Measurements from ENCODE around the gene HMGXB4. TPM values are rescaled to one million over a fixed set of nuclear protein-coding genes. Genes with fewer than 3 reads are reported as not detected.

HMGXB4 gene
- total and polyA plus RNA-seq, 2 of the 13 experiments (the other 11 are each of a cell fraction or from before 2014, with no cell fraction given) = 13.9 to 16.3 TPM

GRCh38 chr22:35312198-35313059, 55.1 kb downstream of the HMGXB4 start (continued):
- TF ChIP-seq ZNF10 (CRISPR knock-in tag; IDR thresholded peaks at IDR 0.05; ENCODE audit: borderline replicate concordance, low read depth) (no peak), MYC (CRISPR knock-in tag; IDR thresholded peaks at IDR 0.05; ENCODE audit: borderline replicate concordance) (peak; percentile 52; the same call in 1 of the 2 replicates), REPIN1 (CRISPR knock-in tag; IDR thresholded peaks at IDR 0.05; ENCODE audit: borderline replicate concordance, low read depth) (no peak), TARDBP (CRISPR knock-in tag; IDR thresholded peaks at IDR 0.05) (peak; percentile 64; the same call in 1 of the 2 replicates), ZNF770 (CRISPR knock-in tag; IDR thresholded peaks at IDR 0.05) (0 out of 2 replicates have a peak, but pooled peaks have one; percentile 31), CHD4 (IDR thresholded peaks at IDR 0.05; ENCODE audit: borderline replicate concordance, low read length) (no peak; the same call in 1 of the 2 replicates), NR2C2 (CRISPR knock-in tag; IDR thresholded peaks at IDR 0.05; ENCODE audit: borderline replicate concordance) (peak; percentile 61; the same call in 1 of the 2 replicates), TCF7L2 (IDR thresholded peaks at IDR 0.05; ENCODE audit: low read depth, low read length) (no peak), ZNF451 (CRISPR knock-in tag; IDR thresholded peaks at IDR 0.05) (no peak), KIAA2018 (CRISPR knock-in tag; IDR thresholded peaks at IDR 0.05; ENCODE audit: borderline replicate concordance) (no peak), ZNF343 (CRISPR knock-in tag; IDR thresholded peaks at IDR 0.05) (peak; percentile 57; the same call in 1 of the 2 replicates), HOXA9 (CRISPR knock-in tag; IDR thresholded peaks at IDR 0.05; ENCODE audit: borderline replicate concordance) (no peak), CBX5 (CRISPR knock-in tag; IDR thresholded peaks at IDR 0.05; ENCODE audit: borderline replicate concordance) (peak; percentile 37; the same call in 1 of the 2 replicates), SOX6 (IDR thresholded peaks at IDR 0.05) (no peak), SOX6 (CRISPR knock-in tag; IDR thresholded peaks at IDR 0.05) (peak; percentile 59; the same call in 1 of the 2 replicates), TBX3 (IDR thresholded peaks at IDR 0.05; ENCODE audit: borderline replicate concordance) (peak; percentile 78; the same call in 1 of the 2 replicates), RXRA (CRISPR knock-in tag; IDR thresholded peaks at IDR 0.05) (no peak; the same call in 1 of the 2 replicates), SMAD1 (CRISPR knock-in tag; IDR thresholded peaks at IDR 0.05; ENCODE audit: borderline replicate concordance, low read depth) (no peak), ZNF446 (CRISPR knock-in tag; IDR thresholded peaks at IDR 0.05) (no peak)

All from HepG2 (cell line).